ENCODE results near the gene AP5Z1. TPM values are rescaled to one million over a fixed set of nuclear protein-coding genes. Genes with fewer than 3 reads are reported as not detected.

AP5Z1 gene, protein sequence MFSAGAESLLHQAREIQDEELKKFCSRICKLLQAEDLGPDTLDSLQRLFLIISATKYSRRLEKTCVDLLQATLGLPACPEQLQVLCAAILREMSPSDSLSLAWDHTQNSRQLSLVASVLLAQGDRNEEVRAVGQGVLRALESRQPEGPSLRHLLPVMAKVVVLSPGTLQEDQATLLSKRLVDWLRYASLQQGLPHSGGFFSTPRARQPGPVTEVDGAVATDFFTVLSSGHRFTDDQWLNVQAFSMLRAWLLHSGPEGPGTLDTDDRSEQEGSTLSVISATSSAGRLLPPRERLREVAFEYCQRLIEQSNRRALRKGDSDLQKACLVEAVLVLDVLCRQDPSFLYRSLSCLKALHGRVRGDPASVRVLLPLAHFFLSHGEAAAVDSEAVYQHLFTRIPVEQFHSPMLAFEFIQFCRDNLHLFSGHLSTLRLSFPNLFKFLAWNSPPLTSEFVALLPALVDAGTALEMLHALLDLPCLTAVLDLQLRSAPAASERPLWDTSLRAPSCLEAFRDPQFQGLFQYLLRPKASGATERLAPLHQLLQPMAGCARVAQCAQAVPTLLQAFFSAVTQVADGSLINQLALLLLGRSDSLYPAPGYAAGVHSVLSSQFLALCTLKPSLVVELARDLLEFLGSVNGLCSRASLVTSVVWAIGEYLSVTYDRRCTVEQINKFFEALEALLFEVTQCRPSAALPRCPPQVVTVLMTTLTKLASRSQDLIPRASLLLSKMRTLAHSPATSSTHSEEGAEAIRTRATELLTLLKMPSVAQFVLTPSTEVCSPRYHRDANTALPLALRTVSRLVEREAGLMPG
- total RNA-seq (2021) (40.6 and 44.0 TPM in 2 replicates), Bru-seq, nascent RNA (percentile 67 among the genes with signal in this experiment), BruChase-seq, experiment 1, labeled RNA remaining after a 2-hour chase (percentile 70 among the genes with signal in this experiment), BruChase-seq, experiment 2, labeled RNA remaining after a 6-hour chase (percentile 82 among the genes with signal in this experiment)
- long read RNA-seq, transcript AP5Z1-201 (17 exons, 2,889 nt) = major isoform, 18 of 53 reads
- long read RNA-seq, partial matches to known transcripts = 10 of 53 reads
- long read RNA-seq, other reads (novel, unspliced or antisense) = 25 of 53 reads

DNA sequence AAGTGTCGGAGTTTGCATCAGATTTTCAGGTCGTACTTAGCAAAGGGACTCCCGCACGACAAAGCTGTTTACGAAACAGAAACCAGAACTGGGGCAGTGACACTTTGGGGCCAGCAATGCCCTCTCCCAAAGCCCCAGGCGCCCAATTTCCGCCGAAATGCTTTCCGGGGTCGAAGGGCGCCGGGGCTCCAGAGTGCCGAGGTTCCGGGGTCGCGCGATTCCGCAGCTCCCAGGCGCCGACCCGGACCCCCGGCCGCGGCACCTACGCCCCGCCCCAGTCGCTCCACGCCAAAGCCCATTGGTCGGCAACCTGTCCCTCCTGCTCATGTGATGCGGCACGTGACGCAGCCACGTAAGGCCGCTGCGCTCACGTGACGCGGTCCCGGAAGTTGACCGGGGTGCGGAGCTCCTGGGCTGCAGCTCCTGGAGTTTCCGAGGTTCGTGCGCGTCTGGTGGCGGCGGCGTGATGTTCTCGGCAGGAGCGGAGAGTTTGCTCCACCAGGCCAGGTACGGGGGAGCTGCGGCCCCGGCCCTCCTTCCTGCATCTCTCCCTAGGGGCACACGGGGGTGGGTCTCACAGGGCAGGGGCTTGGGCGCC lies at the start of gene AP5Z1:
AP5Z1 (plus strand) TSS at position 374 of the 598 bp plus-strand sequence; CDS start at position 467, 93 bp downstream.
- Histone ChIP-seq H3K9me2 (ENCODE audit: insufficient read depth) (no peaks in the 10 kb centered on the region), H3K4me3 (peak within 1 kb of the TSS; percentile 82), H3K27ac (peak within 1 kb of the TSS; percentile 74), H3K27me3 (ENCODE audit: insufficient read depth, low read depth) (no peaks in the 10 kb centered on the region), H3K9me3 (ENCODE audit: insufficient read depth, low read depth) (no peaks in the 10 kb centered on the region), H3K79me2 (ENCODE audit: low read depth) (peaks cover 28% of the 10 kb centered on the region), H3K4me1 (replicated peaks; ENCODE audit: insufficient read depth) (peaks cover 16% of the 10 kb centered on the region), H3K36me3 (ENCODE audit: low read depth) (no peaks in the 10 kb centered on the region), H2AFZ (peak within 1 kb of the TSS; percentile 91), H4K20me1 (ENCODE audit: insufficient read depth) (peaks cover 19% of the 10 kb centered on the region), H3K4me2 (peak within 1 kb of the TSS; percentile 85), H3F3A (ENCODE audit: insufficient read depth, low read depth) (peaks cover 13% of the 10 kb centered on the region; the same call in 1 of the 2 replicates)
- peak; percentile 93 for DNase-seq
- ChIA-PET POLR2A (ENCODE audit: unreplicated experiment) (interaction anchor here (0.5 to 0.7 kb wide), 6 partner anchors 38 to 1924 kb away, joined by 3 to 12 read pairs (median 3); no protein-coding TSS in a partner anchor), CTCF (interaction anchor here (0.7 kb wide), 2 partner anchors 116 to 469 kb away, joined by 4 to 11 read pairs; no protein-coding TSS in a partner anchor)
- TF ChIP-seq EZH2 (IDR thresholded peaks at IDR 0.05; ENCODE audit: low read depth) = no peak
- TF ChIP-seq, protein P1, sequence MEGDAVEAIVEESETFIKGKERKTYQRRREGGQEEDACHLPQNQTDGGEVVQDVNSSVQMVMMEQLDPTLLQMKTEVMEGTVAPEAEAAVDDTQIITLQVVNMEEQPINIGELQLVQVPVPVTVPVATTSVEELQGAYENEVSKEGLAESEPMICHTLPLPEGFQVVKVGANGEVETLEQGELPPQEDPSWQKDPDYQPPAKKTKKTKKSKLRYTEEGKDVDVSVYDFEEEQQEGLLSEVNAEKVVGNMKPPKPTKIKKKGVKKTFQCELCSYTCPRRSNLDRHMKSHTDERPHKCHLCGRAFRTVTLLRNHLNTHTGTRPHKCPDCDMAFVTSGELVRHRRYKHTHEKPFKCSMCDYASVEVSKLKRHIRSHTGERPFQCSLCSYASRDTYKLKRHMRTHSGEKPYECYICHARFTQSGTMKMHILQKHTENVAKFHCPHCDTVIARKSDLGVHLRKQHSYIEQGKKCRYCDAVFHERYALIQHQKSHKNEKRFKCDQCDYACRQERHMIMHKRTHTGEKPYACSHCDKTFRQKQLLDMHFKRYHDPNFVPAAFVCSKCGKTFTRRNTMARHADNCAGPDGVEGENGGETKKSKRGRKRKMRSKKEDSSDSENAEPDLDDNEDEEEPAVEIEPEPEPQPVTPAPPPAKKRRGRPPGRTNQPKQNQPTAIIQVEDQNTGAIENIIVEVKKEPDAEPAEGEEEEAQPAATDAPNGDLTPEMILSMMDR (conservative IDR thresholded peaks at IDR 0.05) = no peak
- no TSS peak for BruUV-seq (replicated peaks)
- intact Hi-C loops (cut with micrococcal nuclease; ENCODE audit: unreplicated experiment) = loop anchor here (2.0 to 10.0 kb wide), 2 partner anchors 309 to 399 kb away; no protein-coding TSS in a partner anchor

DNA sequence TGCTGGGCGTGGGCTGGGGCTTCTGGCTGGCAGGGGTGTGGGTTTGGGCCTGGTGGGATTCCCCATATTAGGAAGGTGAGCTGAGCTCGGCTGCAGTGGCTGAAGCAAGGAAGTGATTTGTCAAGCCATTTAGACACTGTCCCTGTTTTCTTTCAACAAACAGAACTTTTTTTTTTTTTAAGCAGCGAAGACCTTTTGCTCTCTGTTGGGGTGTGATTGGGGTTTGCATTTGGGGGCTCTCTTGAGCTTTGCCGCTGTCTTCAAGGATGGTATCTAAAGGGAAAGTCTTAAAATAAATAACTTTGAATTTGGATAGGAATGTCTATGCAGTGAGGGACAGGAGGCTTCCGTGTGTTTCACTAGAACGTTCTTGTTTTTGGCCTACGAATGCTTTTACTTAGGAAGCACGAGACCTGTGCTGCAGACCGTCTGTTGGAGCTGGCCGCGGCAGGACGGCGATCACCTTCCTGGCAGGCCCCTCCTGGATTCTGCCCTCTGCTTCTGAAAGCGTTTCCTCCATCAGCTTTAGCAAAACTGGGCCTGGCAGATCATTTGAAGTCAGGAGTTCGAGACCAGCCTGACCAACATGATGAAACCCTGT lies 49.5 kb upstream of the AP5Z1 start:
- Histone ChIP-seq H3K9me3 (ENCODE audit: insufficient read depth, low read depth) (no peaks in the 10 kb centered on the region), H3K9me2 (ENCODE audit: insufficient read depth) (no peaks in the 10 kb centered on the region), H3K27ac (peak overlapping the region; percentile 50), H3K79me2 (ENCODE audit: low read depth) (peaks cover 94% of the 10 kb centered on the region), H3K4me1 (replicated peaks; ENCODE audit: insufficient read depth) (0 out of 2 replicates have a peak, but pooled peaks cover 5% of the 10 kb centered on the region), H4K20me1 (ENCODE audit: insufficient read depth) (peaks cover 99% of the 10 kb centered on the region), H2AFZ (no peak overlapping the region), H3K27me3 (ENCODE audit: insufficient read depth, low read depth) (no peaks in the 10 kb centered on the region), H3K4me3 (peak overlapping the region; percentile 42; the same call in 1 of the 2 replicates), H3F3A (ENCODE audit: insufficient read depth, low read depth) (peaks cover 8% of the 10 kb centered on the region; the same call in 1 of the 2 replicates), H3K36me3 (ENCODE audit: low read depth) (no peaks in the 10 kb centered on the region), H3K4me2 (peak overlapping the region; percentile 53)
- no peak for TF ChIP-seq EZH2 (IDR thresholded peaks at IDR 0.05; ENCODE audit: low read depth)
- ChIA-PET CTCF (interaction anchor here (0.6 kb wide), 2 partner anchors 35 to 114 kb away, joined by 3 to 7 read pairs; no protein-coding TSS in a partner anchor), POLR2A (ENCODE audit: unreplicated experiment) (interaction anchor here (0.5 kb wide), 2 partner anchors 23 to 93 kb away, joined by 3 to 5 read pairs; no protein-coding TSS in a partner anchor)
- no peak for DNase-seq
- BruUV-seq (replicated peaks) = TSS peak; percentile 26
- intact Hi-C loops (cut with micrococcal nuclease; ENCODE audit: unreplicated experiment) = loop anchor here (1.0 kb wide), 3 partner anchors 18 to 84 kb away; no protein-coding TSS in a partner anchor

DNA sequence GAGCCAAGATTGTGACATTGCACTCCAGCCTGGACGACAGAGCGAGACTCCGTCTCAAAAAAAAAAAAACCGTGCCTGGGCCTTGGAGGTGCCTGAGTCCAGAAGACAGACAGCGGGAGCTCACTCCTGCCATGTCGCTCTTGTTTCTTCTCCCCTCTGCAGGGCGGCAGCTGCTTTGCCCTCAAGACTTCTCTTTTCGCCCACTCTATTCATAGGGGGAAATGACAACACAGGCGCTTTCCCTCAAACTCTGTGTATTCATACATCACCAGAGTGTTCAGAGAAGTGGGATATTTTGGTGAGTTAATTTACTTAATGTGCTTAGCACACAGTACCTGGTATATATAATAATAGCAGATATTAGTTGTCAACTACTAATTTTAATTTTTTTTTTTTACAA lies 48.9 kb upstream of the AP5Z1 start:
- POLR2A ChIA-PET (ENCODE audit: unreplicated experiment) = interaction anchor here (0.7 kb wide), 1 partner anchor 1857 kb away, joined by 7 read pairs; no protein-coding TSS in a partner anchor

More for the DNA sequence above, 48.9 kb upstream of the AP5Z1 start:
- Histone ChIP-seq H4K20me1 (ENCODE audit: insufficient read depth) (peaks cover 99% of the 10 kb centered on the region), H3K4me3 (no peak overlapping the region), H3K36me3 (ENCODE audit: low read depth) (no peaks in the 10 kb centered on the region), H3K9me3 (ENCODE audit: insufficient read depth, low read depth) (no peaks in the 10 kb centered on the region), H3K4me2 (no peak overlapping the region), H3K79me2 (ENCODE audit: low read depth) (peaks cover 93% of the 10 kb centered on the region), H3K27me3 (ENCODE audit: insufficient read depth, low read depth) (no peaks in the 10 kb centered on the region), H3F3A (ENCODE audit: insufficient read depth, low read depth) (peaks cover 8% of the 10 kb centered on the region; the same call in 1 of the 2 replicates), H3K4me1 (replicated peaks; ENCODE audit: insufficient read depth) (0 out of 2 replicates have a peak, but pooled peaks cover 5% of the 10 kb centered on the region), H2AFZ (no peak overlapping the region), H3K9me2 (ENCODE audit: insufficient read depth) (no peaks in the 10 kb centered on the region), H3K27ac (no peak overlapping the region)
- TF ChIP-seq, protein P1 (conservative IDR thresholded peaks at IDR 0.05) = no peak
- no peak for TF ChIP-seq EZH2 (IDR thresholded peaks at IDR 0.05; ENCODE audit: low read depth)
- intact Hi-C loops (cut with micrococcal nuclease; ENCODE audit: unreplicated experiment) = no loop called here
- CTCF ChIA-PET = interaction anchor here (0.6 kb wide), 2 partner anchors 36 to 114 kb away, joined by 3 to 7 read pairs; no protein-coding TSS in a partner anchor
- DNase-seq = no peak
- BruUV-seq (replicated peaks) = no TSS peak

All from PC-9 (cell line).